ENCODE measurements around the gene LSR. TPM values are rescaled to one million over a fixed set of nuclear protein-coding genes. Genes with fewer than 3 reads are reported as not detected.
"Not testable (repeated sequence)": the region's sequence is repeated elsewhere in the genome, so short reads cannot be mapped to it uniquely, and the experiment has no call there.

Gene LSR
- total RNA-seq, 1 experiment from 2014 or later, result 0.10 TPM

DNA sequence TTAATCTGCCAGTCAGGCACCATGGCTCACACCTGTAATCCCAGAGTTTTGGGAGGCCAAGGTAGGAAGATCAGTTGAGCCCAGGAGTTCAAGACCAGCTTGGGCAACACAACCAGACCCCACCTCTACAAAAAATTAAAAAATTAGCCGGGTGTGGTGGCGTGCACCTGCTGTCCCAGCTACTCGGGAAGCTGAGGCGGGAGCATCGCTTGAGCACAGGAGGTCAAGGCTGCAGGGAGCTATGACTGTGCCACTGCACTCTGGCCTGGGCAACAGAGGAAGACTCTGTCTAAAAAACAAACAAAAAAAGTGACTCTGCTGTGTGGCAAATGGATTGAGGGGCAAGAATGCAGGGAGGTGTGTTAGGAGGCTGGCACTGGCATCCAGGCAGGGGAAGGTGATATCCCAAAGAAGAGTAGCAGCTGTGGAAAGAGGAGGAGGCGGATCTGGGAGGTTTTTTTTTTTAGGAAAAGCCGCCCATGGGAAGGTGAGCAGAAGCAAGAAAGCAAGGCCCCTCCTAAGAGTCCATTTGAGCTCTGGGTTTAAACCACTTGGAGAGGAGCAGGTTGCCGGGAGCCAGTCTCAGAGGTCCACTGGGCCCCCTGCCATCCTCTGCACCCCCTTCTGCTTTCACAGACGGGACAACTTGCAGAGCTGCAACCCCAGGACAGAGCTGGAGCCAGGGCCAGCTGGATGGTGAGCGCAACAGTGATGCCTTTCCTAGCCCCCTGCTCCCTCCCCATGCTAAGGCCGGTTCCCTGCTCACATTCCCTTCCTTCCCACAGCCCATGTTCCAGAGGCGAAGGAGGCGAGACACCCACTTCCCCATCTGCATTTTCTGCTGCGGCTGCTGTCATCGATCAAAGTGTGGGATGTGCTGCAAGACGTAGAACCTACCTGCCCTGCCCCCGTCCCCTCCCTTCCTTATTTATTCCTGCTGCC is 35.6 kb downstream of the LSR start:
- DNase-seq (ENCODE audit: extremely low read depth, low read depth), result no peak

DNA sequence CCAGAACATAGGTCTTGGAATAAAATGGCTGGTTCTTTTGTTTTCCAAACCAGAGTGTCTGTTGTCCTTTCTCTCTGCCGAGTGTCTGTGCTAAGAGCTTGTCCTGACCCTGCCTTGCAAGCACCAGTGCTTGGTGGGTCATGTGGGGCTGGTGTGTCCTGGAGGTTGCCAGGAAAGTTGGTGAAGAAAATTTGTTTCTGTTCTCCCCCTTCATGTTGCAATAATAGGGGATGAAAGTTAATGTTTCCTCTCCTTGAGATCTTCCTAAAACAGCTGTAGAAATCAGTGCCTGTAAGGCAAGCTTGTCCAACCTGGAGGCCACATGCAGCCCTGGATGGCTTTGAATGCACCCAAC is 36.3 kb downstream of the LSR start:
- DNase-seq (ENCODE audit: extremely low read depth, low read depth), result no peak

DNA sequence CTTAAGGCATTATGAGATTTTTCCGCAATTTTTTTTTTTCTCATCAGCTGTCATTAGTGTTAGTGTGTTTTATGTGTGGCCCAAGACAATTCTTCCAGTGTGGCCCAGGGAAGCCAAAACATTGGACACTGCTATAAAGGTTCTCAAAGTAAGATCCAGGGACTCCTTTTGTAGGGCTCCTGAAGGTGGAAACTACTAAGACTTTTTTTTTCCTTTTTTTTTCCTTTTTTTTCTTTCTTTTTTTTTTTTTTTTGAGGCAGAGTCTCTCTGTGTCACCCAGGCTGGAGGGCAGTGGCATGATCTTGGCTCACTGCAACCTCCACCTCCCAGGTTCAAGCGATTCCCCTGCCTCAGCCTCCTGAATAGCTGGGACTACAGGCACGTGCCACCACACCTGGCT is 36.7 kb downstream of the LSR start:
- DNase-seq (ENCODE audit: extremely low read depth, low read depth), result not testable (repeated sequence)

DNA sequence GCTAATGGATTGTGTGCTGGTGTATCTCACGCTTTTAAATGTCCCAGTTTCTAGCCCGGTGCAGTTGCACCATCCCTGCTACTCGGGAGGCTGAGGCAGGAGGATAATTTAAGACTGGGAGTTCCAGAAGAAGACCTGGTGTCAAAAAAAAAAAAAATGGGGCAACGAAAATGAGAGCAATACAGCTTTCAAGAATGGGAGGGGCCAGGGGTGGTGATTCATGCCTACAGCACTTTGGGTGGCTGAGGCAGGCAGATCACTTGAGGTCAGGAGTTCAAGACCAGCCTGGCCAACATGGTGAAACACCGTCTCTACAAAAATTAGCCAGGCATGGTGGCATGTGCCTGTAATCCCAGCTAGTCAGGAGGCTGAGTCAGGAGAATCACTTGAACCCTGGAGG is 37.3 kb downstream of the LSR start:
- DNase-seq (ENCODE audit: extremely low read depth, low read depth), result not testable (repeated sequence)

DNA sequence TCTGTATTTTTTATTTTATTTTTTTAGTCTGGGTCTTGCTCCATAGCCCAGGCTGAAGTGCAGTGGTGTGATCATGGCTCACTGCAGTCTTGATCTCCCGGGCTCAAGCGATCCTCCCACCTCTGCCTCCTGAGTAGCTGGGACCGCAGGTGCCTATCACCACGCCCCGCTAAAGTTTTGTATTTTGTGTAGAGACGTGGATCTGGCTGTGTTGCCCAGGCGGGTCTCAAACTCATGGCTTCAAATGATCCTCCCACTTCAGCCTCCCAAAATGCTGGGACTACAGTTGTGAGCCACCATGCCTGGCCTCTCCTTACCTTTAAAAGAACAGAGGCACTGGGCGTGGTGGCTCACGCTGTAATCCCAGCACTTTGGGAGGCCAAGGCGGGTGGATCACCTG is 38.9 kb downstream of the LSR start:
- DNase-seq (ENCODE audit: extremely low read depth, low read depth), result no peak

DNA sequence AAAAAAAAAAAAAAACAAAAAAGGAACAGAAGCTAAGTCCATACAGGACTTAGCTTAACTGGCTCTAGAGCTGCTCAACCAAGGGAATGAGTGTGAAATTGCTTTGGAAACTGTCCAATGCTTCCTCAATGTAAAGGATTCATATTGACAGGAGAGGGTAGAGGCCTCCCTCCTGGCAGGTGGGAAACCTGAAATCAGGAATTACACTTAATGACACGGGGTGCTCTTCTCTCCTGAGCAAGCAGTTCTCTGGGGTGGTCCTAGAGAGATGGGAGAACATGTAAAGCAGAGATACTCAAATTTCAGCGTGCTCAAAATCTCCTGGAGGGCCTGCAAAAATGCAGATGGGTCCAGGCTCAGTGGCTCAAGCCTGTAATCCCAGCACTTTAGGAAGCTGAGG is 39.5 kb downstream of the LSR start:
- DNase-seq (ENCODE audit: extremely low read depth, low read depth), result no peak

DNA sequence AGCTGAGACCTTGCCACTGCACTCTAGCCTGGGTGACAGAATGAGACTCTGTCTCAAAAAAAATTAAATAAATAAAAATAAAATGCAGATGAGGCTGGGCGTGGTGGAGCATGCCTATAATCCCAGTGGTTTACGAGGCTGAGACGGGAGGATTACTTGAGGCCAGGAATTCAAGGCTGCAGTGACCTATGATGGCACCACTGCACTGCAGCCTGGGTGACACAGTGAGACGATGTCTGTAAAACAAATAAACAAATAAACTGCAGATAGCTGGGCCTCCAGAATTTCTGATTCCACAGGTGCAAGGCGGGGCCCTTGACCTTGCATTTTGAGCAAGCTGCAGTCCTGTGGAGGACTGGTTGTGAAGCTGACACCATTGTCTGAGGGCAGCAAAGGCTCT is 40.1 kb downstream of the LSR start:
- DNase-seq (ENCODE audit: extremely low read depth, low read depth), result no peak

DNA sequence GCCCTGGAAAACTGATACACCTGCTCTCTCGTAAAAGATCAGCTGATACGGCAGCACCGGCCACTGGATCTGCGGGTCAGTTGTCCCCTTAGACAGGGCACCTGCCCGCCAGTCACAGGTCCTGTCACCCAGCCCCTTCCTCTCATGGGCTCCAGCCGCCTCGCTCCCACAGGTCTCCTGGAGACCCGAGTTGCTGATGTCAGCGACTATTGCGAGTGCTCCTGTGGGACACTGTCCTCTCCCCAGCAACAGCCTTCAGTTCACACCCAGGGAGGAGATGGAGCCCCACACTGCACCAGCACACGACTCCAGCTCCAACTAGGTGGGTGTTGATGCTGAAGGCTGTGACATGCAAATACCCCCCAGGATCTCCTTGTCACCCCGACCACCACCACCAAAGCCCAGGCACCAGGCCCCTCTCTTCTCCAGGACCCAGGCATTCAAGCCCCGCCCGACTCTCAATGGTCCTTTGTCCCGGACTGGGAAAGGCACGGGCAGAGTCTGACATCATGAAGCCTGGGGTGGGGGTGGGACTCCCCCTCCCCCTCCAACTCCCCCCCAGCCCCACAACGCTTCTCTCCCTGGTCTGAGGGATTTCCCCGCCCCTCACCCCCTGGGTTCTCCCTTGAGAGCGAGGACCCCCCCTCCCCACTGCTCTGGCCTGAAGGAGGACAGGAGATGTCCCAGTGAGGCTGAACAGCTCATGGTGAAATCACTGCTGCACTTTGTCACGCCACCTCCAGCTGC is 41.8 kb downstream of the LSR start:
- no peak for DNase-seq (ENCODE audit: extremely low read depth, low read depth)

DNA sequence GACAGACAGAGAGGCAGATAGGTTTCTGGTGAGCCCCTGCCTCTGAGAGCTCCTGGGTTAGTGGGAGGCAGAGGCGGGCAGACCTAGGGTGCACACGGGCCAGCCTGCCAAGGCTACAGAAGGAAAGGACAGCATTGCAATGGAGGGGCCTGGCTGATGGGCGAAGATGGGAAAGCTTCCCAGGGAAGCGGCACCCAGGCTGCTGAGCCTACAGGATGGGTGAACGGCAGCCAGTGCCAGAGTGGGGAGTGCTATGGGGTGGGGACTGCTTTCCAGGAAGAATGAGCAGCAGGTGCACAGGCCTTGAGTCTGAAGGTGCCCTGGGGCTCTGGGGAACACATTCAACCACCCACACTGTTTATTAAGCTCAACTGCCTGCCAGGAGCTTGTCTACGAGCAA is 42.5 kb downstream of the LSR start:
- DNase-seq (ENCODE audit: extremely low read depth, low read depth), result no peak

DNA sequence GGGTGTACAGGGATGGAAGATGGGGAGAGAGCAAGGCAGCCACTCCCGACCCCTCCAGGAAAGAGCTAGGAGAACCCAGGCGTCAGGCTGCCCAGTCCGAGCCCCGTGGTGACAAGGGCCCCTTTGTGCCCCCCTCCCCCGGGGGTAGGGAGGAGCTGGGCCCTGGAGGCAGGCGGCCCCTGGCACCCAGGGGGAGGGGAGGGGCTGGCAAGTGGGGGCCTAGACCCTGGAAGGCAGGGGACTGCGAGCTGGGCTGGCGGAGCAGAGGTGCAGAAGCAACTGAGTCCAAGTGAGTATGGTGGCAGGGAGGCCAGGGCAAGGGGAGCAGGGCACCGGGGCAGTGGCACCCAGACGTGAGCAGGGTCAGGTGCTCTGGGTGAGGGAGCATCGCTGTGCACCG is 43.1 kb downstream of the LSR start, which contains the start of gene MAG:
TSS of gene MAG (plus strand) at position 246 of the 400 bp plus-strand sequence. CDS start 3,248 bp downstream, outside the sequence.
- no peak for DNase-seq (ENCODE audit: extremely low read depth, low read depth)

DNA sequence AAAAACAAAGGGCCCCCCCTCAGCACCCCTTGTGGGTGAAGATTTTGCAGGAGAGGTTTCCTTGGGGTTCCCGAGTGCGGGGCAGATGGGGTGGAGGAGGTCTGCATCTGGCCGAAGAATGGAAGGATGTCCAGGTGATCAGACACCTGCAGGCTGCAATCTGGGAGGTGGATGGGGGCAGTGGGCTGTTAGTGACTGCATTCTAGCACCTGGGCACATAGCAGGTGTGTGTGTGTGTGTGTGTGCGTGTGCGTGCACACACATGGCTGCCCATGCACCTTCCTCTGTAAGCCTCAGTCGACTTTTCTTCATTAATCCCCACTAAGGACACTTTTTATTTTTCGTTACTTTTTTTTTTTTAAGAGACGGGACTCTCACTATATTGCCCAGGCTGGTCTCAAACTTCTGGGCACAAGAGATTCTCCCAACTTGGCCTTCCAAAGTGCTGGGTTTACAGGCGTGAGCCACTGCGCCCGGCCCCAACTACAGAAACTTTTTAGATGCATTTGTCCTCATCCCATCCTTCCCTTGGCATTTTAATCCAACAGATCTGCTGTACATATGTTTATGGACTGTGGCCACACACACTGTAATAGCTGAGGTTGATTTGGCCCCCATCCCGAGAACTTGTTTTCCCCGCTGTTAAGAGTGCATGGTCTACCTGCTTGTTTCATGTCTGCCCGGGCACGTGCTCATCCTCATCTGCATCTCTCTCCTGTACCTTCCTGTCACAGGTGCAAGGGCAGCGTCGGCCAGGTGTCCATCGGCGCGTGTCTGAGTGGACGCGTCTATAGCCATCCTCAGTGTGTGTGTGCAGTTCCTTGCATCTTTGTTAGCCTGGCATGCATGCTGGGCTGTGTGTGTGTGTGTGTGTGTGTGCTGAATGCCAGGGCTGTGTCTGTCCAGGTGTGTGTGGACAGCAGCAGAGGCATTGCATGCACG is 43.9 kb downstream of the LSR start:
- DNase-seq (ENCODE audit: extremely low read depth, low read depth), result no peak

DNA sequence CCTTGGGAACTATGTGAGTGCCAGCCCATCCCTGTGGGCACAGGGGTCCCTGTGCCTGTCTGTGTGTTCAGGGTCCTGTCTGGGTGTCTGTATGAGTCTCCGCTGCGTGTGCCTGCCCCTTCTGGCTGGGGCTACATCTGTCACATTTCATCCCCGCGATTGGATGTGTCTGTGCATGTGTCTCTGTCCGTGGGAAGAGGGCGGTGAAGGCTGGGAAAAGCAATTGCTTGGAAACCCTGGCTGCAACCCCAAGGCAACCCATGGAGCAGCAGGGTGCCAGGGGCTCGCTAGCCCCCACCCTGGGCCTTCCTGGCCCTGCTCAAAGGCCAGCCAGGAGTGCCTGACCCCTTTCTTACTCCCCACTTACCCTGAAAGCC is 44.5 kb downstream of the LSR start:
- DNase-seq (ENCODE audit: extremely low read depth, low read depth), result no peak

DNA sequence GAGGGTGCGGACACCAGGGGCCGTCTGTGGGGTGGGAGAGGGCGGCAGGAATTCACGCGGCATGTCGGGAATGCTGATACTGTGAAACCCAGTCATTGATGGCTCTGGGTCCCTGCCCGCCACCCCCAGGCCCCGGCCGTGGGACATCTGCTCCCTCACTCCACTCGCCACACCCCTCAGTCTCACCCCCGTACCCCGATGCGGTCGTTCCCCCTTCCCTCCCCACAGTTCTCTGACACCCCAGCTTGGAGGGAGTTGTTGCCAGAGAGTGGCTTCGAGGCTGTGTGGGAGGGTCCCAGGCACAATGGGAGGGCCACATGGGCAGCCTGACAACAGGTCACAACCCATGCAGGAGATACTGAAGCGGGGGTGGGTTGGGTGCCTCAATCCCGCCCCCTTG is 45.0 kb downstream of the LSR start:
- no peak for DNase-seq (ENCODE audit: extremely low read depth, low read depth)

DNA sequence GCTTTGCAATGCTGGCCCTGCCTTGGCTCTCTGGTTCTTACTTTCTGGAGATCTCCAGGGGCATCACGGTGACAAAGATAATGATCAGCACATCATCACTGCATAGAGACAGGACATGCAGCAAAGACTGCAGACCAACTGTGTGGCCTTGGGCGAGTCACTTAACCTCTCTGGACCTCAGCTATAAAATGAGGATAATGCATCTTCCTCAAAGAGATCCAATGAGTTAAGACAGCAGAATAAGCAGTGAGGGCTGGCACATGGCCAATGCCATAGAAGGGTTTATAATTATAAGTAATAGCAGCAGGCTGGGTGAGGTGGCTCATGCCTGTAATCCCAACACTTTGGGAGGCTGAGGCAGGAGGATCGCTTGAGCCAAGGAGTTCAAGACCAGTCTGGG is 45.5 kb downstream of the LSR start:
- no peak for DNase-seq (ENCODE audit: extremely low read depth, low read depth)

DNA sequence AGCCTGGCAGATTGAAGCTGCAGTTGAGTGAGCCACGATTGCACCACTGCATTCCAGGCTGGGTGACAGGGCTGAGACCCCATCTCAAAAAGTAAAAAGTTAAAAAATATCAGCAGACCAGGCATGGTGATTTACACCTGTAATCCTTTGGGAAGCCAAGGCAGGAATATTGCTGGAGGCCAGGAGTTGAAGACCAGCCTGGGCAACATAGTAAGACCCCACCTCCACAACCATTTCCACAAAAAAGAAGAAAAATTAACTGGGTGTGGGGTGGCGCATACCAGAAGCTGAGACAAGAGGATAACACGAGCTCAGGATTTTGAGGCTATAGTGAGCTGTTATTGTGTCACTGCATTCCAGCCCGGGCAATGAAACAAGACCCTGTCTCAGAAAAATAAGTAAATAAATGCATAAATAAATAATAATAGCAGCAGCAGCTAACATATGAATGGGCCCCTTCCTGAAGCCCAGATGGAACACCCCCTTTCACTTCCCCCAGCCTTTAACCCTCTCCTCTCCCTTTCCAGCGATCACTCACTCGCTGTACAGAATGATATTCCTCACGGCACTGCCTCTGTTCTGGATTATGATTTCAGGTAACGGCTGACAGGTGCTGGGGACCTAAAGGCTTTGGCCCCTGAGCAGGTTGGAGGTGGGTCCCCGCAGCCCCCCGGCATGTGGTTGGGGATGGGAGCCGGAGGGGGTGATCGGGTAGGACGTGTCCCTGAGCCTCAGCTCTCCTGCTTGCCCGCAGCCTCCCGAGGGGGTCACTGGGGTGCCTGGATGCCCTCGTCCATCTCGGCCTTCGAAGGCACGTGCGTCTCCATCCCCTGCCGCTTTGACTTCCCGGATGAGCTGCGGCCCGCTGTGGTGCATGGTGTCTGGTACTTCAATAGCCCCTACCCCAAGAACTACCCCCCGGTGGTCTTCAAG is 46.3 kb downstream of the LSR start:
- no peak for DNase-seq (ENCODE audit: extremely low read depth, low read depth)

DNA sequence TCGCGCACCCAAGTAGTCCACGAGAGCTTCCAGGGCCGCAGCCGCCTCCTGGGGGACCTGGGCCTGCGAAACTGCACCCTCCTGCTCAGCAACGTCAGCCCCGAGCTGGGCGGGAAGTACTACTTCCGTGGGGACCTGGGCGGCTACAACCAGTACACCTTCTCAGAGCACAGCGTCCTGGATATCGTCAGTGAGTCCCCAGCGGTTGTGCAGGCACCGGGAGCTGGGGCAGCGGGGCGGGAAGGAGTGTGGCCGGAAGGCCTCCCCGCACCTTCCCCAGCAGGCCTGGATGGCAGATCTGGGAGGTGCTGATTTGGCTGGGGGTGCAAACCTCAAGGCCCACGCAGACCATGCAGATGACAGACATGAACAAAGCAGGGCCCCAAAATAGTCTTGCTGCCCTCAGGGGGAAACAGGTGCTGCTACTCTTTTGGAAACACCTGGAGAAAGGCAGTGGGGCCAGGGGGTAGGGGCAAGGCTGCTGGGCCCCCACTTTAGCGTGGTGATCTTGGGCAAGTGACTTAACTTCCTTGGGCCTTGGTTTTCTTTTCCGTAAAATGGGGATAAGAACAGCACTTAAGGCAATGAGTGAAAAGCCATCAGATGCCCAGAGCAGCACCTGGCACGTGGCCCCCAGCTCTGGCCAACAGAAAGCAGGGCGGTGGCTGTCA is 47.1 kb downstream of the LSR start:
- DNase-seq (ENCODE audit: extremely low read depth, low read depth), result no peak

DNA sequence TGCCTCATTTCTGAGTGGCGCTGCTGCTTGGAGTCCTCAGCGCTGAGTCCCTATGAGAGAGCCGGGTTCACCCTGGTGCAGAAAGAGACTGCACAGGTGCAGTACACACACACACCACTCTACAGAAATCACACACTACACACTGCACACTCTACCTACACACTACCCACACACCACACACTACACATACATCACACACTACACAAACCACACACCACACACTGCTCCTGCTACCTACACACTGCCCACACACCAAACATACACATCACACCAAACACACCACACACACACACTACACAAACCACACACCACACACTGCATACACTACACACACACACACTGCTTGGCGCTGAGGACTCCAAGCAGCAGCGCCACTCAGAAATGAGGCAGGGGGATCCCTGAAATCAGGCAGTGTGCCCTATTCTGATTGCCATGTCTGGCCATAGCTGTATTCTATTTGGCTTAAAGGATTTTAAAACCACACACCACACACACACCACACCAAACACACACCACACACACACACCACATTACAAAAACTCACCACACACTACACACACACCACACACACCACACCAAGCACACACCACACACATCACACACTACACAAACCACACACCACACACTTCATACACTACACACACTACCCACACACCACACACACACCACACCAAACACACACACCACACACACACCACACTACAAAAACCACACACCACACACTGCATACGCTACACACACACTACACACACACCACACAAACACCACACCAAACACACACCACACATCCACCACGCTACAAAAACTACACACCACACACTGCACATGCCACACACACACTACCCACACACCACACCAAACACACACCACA is 48.1 kb downstream of the LSR start:
- DNase-seq (ENCODE audit: extremely low read depth, low read depth), result no peak

DNA sequence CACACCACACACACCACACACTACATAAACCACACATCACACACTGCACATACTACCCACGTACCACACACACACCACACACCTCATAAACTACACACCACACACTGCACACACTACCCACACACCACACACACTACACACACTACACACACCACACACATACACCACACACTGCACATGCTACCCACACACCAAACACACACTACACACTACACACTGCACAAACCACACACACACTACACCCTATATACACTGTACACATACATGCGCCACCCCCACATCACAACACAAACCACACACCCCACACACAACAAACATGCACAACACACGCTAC is 48.7 kb downstream of the LSR start:
- no peak for DNase-seq (ENCODE audit: extremely low read depth, low read depth)

Measured in NCI-H460 (cell line).